Measurements from ENCODE around the gene U2AF1L4. TPM values are rescaled to one million over a fixed set of nuclear protein-coding genes. Genes with fewer than 3 reads are reported as not detected.
A peak's percentile ranks its signal among the peaks of the same experiment; 100 is the strongest.

U2AF1L4 gene
- total RNA-seq, 1 donor from 2014 or later, result 32.9 TPM

- no peak for DNase-seq (ENCODE audit: low spot score)
Measured at GRCh38 chr19:35712567-35713505, 32.4 kb downstream of the U2AF1L4 start.

- no peak for DNase-seq (ENCODE audit: low spot score)
Measured at GRCh38 chr19:35710784-35711723, 34.2 kb downstream of the U2AF1L4 start.

- no peak for DNase-seq (ENCODE audit: low spot score)
Measured at GRCh38 chr19:35708391-35708790, 36.8 kb downstream of the U2AF1L4 start.

- no peak for DNase-seq (ENCODE audit: low spot score)
Measured at GRCh38 chr19:35704218-35704617, 41.0 kb downstream of the U2AF1L4 start, which contains the start of gene ZBTB32. ZBTB32 (plus strand) TSS chr19:35704558; CDS start chr19:35714627, 10,069 bp downstream.

GRCh38 chr19:35703343-35703742, 41.9 kb downstream of the U2AF1L4 start:
- no peak for DNase-seq (ENCODE audit: low spot score)

GRCh38 chr19:35702223-35703012, 42.8 kb downstream of the U2AF1L4 start:
- DNase-seq (ENCODE audit: low spot score), result peak; percentile 94

- no peak for DNase-seq (ENCODE audit: low spot score)
Measured at GRCh38 chr19:35696835-35697234, 48.4 kb downstream of the U2AF1L4 start.

GRCh38 chr19:35695895-35696422, 49.3 kb downstream of the U2AF1L4 start:
- no peak for DNase-seq (ENCODE audit: low spot score)

GRCh38 chr19:35693835-35694599, 51.2 kb downstream of the U2AF1L4 start:
- DNase-seq (ENCODE audit: low spot score), result peak; percentile 89

GRCh38 chr19:35693422-35693821, 51.8 kb downstream of the U2AF1L4 start:
- DNase-seq (ENCODE audit: low spot score), result no peak

Other genes starting within 250 kb of the U2AF1L4 start
- gene DMKN, start 231.8 kb downstream of the U2AF1L4 start, total RNA-seq, result 131 TPM
- not detected for gene SBSN, start 217.1 kb downstream of the U2AF1L4 start, total RNA-seq
- not detected for gene GAPDHS, start 212.0 kb downstream of the U2AF1L4 start, total RNA-seq
- gene TMEM147, start 199.8 kb downstream of the U2AF1L4 start, total RNA-seq, result 113 TPM
- not detected for gene ATP4A, start 181.8 kb downstream of the U2AF1L4 start, total RNA-seq
- not detected for gene PMIS2, start 159.2 kb downstream of the U2AF1L4 start, total RNA-seq
- gene HAUS5, start 132.7 kb downstream of the U2AF1L4 start, total RNA-seq, result 19.2 TPM
- gene RBM42, start 116.4 kb downstream of the U2AF1L4 start, total RNA-seq, result 66.6 TPM
- gene ETV2, start 103.7 kb downstream of the U2AF1L4 start, total RNA-seq, result 1.1 TPM
- gene COX6B1, start 97.1 kb downstream of the U2AF1L4 start, total RNA-seq, result 473 TPM
- 631 TPM for gene UPK1A, start 78.9 kb downstream of the U2AF1L4 start, total RNA-seq
- gene ZBTB32, start 40.9 kb downstream of the U2AF1L4 start, total RNA-seq, result not detected
- 43.7 TPM for gene KMT2B, start 27.4 kb downstream of the U2AF1L4 start, total RNA-seq
- 14.7 TPM for gene IGFLR1, start 3.0 kb downstream of the U2AF1L4 start, total RNA-seq
- gene PSENEN, start 233 bp upstream of the U2AF1L4 start, total RNA-seq, result 81.1 TPM
- 7.2 TPM for gene LIN37, start 3.2 kb upstream of the U2AF1L4 start, total RNA-seq
- 80.9 TPM for gene HSPB6, start 11.6 kb upstream of the U2AF1L4 start, total RNA-seq
- 51.1 TPM for gene PROSER3, start 12.8 kb upstream of the U2AF1L4 start, total RNA-seq
- gene ARHGAP33, start 30.1 kb upstream of the U2AF1L4 start, total RNA-seq, result 17.8 TPM
- gene PRODH2, start 67.4 kb upstream of the U2AF1L4 start, total RNA-seq, result not detected
- gene NPHS1, start 107.1 kb upstream of the U2AF1L4 start, total RNA-seq, result not detected
- not detected for gene KIRREL2, start 111.5 kb upstream of the U2AF1L4 start, total RNA-seq
- gene APLP1, start 123.2 kb upstream of the U2AF1L4 start, total RNA-seq, result 6.2 TPM
- 14.1 TPM for gene NFKBID, start 155.1 kb upstream of the U2AF1L4 start, total RNA-seq
- 6.8 TPM for gene HCST, start 157.1 kb upstream of the U2AF1L4 start, total RNA-seq
- gene TYROBP, start 162.9 kb upstream of the U2AF1L4 start, total RNA-seq, result 18.7 TPM
- gene LRFN3, start 191.0 kb upstream of the U2AF1L4 start, total RNA-seq, result 9.6 TPM
- gene SDHAF1, start 249.8 kb upstream of the U2AF1L4 start, total RNA-seq, result 13.8 TPM